Measurements from ENCODE around the gene ZNF669. TPM values are rescaled to one million over a fixed set of nuclear protein-coding genes. Genes with fewer than 3 reads are reported as not detected.
A peak's percentile ranks its signal among the peaks of the same experiment; 100 is the strongest.

The ZNF669 gene
- total RNA-seq, 8 experiments from 2014 or later = 4.6 to 37.0 (median 19.7) TPM

DNA sequence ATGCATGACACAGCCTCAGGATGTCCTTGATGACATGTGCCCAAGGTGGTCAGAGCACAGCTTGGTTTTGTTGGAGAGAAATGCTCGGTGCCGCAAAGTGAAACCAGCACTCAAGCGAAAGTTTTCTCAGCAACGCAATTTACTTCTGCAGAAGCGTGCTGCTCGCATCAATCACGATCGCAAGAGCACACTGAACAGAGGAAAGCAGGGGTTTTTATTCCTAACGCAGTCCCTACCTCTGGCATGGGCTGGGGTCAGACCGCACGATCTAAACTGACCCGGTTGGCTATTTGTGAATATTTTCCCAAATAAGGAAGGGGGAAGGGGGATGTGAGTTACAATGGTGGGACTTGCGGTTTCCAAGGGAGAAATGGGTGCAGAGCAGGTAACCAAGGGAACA is 809 bp upstream of the ZNF669 start:
- Histone ChIP-seq H3K4me3 (no peak overlapping the region), H3K27ac (peak overlapping the region; percentile 42 to 57), H3K4me1 (replicated peaks in 1 of 2) (peaks cover 15% of the 10 kb centered on the region in 2 donors)
- peak in 1 of 8 experiments; percentile 1 for ATAC-seq (replicated peaks in 6 of 8)
- WGBS, 10 experiments = 20 to 95% (median 92%) methylated on average over 1 to 13 of the region's 13 CpGs; no CpG with 5 or more reads in 1 of the 10 experiments
- in situ Hi-C loops (cut with MboI; ENCODE audit: low pct_unique_long_range_greater_than_20kb in 2 of 9, low sequenced_read_pairs in 9 of 9, unreplicated experiment in 9 of 9) = no loop called here

DNA sequence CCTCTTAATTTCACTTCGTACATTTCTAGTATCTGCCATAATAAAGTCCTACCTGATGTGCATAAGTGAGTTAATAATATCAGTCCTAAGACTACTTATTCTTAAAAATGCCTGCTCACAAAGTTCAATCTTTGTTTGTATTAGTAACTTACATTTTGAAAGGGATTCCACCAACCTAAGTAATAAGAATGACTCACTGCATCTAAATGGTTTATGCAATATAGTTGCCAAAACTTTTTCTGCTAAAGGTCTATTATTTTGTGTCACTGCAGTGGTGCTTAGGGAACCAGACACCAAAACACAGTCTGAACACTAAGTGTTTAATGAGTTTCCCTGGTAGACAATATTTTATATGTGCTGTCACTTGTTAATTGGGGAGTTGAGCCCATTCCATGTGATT is 1.8 kb downstream of the ZNF669 start:
- no peak for ATAC-seq (replicated peaks in 6 of 8)
- no peak overlapping the region for H3K27ac ChIP-seq
- in situ Hi-C loops (cut with MboI; ENCODE audit: low pct_unique_long_range_greater_than_20kb in 2 of 9, low sequenced_read_pairs in 9 of 9, unreplicated experiment in 9 of 9) = no loop called here
- 100% methylated on average over 1 of the region's 1 CpG; no CpG with 5 or more reads in 2 of the 10 experiments for WGBS, 10 experiments
- peaks cover 15% of the 10 kb centered on the region in 2 donors for H3K4me1 ChIP-seq (replicated peaks in 1 of 2)
- peak overlapping the region in 1 of 5 donors; percentile 88 for H3K4me3 ChIP-seq

DNA sequence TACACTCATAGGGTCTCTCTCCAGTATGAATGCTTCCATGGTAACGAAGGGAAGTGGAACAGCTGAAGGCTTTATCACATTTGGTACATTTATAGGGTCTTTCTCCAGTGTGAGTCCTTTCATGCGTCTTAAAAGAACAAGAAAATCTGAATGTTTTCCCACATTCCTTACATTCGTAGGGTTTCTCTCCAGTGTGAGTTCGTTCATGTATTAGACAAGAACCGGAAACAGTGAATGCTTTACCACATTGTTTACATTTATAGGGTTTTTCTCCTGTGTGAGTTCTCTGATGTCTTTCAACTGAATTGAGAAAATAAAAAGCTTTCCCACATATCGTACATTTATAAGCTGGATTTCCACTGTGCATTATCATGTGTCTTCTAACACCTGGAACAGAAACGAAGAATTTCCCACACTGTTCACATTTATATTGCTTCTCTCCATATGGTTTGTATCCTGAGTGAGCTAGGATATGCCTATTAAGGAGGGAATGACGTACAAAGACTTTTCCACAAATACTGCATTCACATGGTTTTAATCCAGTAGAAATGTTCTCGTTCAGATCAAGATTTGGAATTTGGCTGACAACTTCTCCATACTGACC is 3.4 kb downstream of the ZNF669 start:
- no peak for ATAC-seq (replicated peaks in 6 of 8)
- WGBS, 10 experiments = 92 to 100% (median 97%) methylated on average over 5 to 9 of the region's 9 CpGs
- Histone ChIP-seq H3K27ac (no peak overlapping the region), H3K4me1 (replicated peaks in 1 of 2) (peaks cover 15% of the 10 kb centered on the region in 2 donors), H3K4me3 (no peak overlapping the region)
- in situ Hi-C loops (cut with MboI; ENCODE audit: low pct_unique_long_range_greater_than_20kb in 2 of 9, low sequenced_read_pairs in 9 of 9, unreplicated experiment in 9 of 9) = no loop called here

DNA sequence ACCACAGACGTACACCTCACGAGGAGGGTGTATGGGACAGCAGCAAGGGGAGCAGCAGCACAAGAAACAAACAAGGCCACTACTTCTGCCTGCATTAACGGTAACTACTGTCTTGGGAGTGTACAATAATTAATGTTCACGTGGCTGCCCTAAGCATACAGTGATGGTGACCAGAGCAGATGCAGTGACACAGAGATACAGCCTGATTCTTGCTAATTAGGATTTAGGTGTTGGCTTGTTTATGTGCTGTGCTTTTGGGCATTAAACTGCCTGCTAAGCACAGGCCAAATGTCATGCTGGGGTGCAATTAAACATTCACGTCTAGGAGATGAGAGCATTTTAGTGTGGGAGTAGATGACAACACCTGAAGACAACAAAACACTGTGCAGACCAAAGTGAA is 7.2 kb downstream of the ZNF669 start:
- no peak for ATAC-seq (replicated peaks in 6 of 8)
- H3K4me3 ChIP-seq = no peak overlapping the region
- in situ Hi-C loops (cut with MboI; ENCODE audit: low pct_unique_long_range_greater_than_20kb in 2 of 9, low sequenced_read_pairs in 9 of 9, unreplicated experiment in 9 of 9) = no loop called here

DNA sequence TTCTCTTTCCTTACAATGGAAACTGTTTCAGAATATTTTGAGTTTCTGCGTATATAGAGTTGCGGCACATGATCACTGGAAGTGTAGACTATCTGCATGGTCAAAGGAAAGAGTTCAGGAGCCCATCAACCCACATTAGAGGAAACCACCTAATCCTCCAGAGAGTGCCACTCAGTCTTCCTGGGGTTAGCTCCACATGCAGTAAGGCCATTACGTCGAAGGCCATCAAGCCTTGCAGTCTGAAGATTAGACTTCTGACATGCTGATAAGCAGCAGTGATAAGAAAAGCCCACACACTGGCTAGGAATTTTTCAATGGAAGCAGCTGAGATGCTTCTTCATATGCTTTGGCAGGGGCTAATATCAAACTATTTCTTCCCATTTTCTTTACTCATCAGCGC is 7.6 kb downstream of the ZNF669 start:
- Histone ChIP-seq H3K27ac (no peak overlapping the region), H3K4me1 (replicated peaks in 1 of 2) (no peaks in the 10 kb centered on the region), H3K4me3 (no peak overlapping the region)
- no peak for ATAC-seq (replicated peaks in 6 of 8)
- 91 to 100% (median 100%) methylated on average over 1 to 5 of the region's 5 CpGs; no CpG with 5 or more reads in 1 of the 10 experiments for WGBS, 10 experiments
- in situ Hi-C loops (cut with MboI; ENCODE audit: low pct_unique_long_range_greater_than_20kb in 2 of 9, low sequenced_read_pairs in 9 of 9, unreplicated experiment in 9 of 9) = no loop called here

More for the DNA sequence above, 7.2 kb downstream of the ZNF669 start:
- 70 to 100% (median 96%) methylated on average over 2 to 5 of the region's 5 CpGs; no CpG with 5 or more reads in 4 of the 10 experiments for WGBS, 10 experiments
- no peaks in the 10 kb centered on the region for H3K4me1 ChIP-seq (replicated peaks in 1 of 2)
- H3K27ac ChIP-seq = no peak overlapping the region

DNA sequence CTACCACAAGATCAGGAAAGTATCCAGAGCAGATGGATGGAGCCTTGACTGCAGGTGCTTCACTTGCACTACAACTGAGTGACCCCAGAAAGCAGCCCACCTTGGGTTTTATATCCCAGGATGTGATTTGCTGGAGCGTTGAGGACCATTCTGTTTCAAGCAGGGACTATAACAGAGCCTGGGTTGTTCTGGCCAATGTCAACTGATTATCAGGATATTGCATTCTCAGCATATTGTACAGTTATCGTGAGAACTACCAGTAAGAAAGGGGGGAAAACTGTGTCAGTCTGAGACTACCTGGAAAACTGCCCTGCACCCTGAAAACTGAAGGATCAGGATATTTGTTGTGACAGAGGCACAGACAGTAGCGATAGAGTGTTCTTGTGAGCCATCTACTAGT is 8.0 kb downstream of the ZNF669 start:
- Histone ChIP-seq H3K27ac (no peak overlapping the region), H3K4me3 (no peak overlapping the region), H3K4me1 (replicated peaks in 1 of 2) (no peaks in the 10 kb centered on the region)
- no peak for ATAC-seq (replicated peaks in 6 of 8)
- WGBS, 10 experiments = 81 to 100% (median 93%) methylated on average over 1 to 3 of the region's 3 CpGs; no CpG with 5 or more reads in 1 of the 10 experiments
- in situ Hi-C loops (cut with MboI; ENCODE audit: low pct_unique_long_range_greater_than_20kb in 2 of 9, low sequenced_read_pairs in 9 of 9, unreplicated experiment in 9 of 9) = no loop called here

DNA sequence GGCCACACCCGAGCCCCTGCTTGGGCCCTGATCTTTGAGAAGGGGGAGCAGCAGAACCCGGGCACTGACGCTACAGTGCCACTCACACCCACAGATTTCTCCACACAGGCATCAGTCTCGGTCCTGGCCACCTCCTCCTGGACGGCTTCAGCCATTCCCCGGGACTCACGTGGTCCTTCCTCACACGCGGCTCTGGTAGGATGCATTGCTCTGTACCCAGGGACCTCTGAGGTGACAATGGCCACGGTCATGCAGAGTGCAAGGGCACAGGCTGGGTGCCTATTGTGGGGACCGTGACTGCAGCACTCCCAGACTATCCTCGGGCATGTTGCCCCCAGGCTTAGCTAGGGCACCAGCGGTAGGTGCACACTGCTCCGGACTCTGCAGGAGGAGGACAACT is 13.7 kb downstream of the ZNF669 start:
- no peaks in the 10 kb centered on the region for H3K4me1 ChIP-seq (replicated peaks in 1 of 2)
- WGBS, 10 experiments = 37 to 89% (median 79%) methylated on average over 1 to 9 of the region's 14 CpGs; no CpG with 5 or more reads in 4 of the 10 experiments
- ATAC-seq (replicated peaks in 6 of 8) = no peak
- no peak overlapping the region for H3K4me3 ChIP-seq
- in situ Hi-C loops (cut with MboI; ENCODE audit: low pct_unique_long_range_greater_than_20kb in 2 of 9, low sequenced_read_pairs in 9 of 9, unreplicated experiment in 9 of 9) = no loop called here
- H3K27ac ChIP-seq = no peak overlapping the region

DNA sequence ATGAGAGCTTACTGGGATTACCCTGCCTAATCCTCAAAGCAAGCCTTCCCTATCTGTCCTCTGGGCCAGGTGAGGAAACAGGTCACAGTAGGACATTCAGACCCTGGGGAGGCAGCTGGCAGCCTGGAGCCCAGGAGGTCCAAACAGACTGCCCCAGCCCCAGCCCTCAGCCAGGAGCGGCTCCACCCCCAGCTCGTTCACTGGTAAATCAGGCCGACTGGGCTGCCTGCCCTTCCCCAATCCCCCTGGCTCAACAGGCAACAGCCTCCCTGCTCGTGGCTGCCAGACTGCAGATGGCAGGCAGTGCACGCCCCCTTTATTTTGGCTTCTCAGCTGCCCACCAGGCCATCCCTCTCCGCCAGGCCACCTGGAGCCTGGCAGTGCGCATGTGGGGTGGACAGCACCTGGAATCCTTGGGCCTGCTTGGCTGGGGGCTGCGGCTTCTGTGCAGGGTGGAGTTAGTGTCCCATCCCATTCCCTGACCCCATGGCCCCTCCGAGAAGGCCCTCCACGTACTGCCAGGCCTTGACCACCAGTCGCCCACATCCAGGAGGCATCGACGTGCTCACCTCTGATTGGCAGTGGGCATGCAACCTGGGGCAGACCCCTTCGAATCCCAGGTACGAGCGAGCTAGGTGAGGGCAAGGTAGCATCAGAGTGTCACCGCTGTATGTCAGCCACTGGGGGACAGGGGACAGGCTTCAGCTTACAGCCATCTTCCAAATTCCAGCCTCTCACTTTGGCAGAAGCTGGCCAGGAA is 14.4 kb downstream of the ZNF669 start:
- Histone ChIP-seq H3K27ac (no peak overlapping the region), H3K4me1 (replicated peaks in 1 of 2) (no peaks in the 10 kb centered on the region), H3K4me3 (no peak overlapping the region)
- ATAC-seq (replicated peaks in 6 of 8) = no peak
- in situ Hi-C loops (cut with MboI; ENCODE audit: low pct_unique_long_range_greater_than_20kb in 2 of 9, low sequenced_read_pairs in 9 of 9, unreplicated experiment in 9 of 9) = no loop called here
- WGBS, 10 experiments = 38 to 100% (median 57%) methylated on average over 1 to 11 of the region's 17 CpGs; no CpG with 5 or more reads in 2 of the 10 experiments

DNA sequence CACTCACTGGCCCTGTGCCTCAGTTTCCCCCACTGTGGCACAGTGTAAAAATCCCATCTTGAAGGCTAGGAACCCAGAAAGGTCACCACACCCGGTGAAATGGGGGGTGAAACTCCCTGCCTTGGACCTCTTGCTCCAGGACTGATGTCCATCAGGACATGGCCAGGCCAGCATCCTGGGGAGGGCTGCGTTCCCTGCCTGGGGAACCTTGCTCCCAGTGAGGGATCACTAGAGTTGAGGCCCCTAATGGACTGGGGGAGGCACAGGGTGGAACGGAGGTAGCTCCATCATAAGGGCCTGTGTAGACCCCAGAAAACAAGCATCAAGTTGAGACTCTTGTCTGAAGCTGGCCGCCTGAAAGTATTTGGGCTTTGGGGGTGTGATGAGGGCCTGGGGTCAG is 15.2 kb downstream of the ZNF669 start:
- Histone ChIP-seq H3K4me1 (replicated peaks in 1 of 2) (no peaks in the 10 kb centered on the region), H3K27ac (no peak overlapping the region), H3K4me3 (no peak overlapping the region)
- no peak for ATAC-seq (replicated peaks in 6 of 8)
- in situ Hi-C loops (cut with MboI; ENCODE audit: low pct_unique_long_range_greater_than_20kb in 2 of 9, low sequenced_read_pairs in 9 of 9, unreplicated experiment in 9 of 9) = no loop called here
- 50 to 81% (median 79%) methylated on average over 1 to 4 of the region's 4 CpGs; no CpG with 5 or more reads in 5 of the 10 experiments for WGBS, 10 experiments

DNA sequence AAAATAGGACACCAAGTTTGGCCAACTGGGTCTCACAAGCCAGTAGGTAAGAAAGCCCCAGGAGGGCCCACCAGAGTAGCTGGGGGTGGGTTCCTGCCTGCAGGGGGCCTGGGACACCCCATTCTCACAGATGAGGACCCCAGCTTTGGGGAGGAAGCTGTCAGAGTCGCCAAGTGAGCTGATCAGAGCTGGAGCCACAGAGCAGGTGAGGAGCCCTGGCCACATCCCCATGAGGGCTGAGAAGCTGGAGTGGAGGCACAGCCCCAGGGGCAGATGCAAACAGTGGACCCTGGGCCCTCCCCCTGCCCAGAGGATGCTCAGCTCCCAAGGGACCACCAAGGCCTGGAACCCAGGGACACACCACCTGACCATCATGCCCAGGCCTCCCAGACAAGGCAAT is 16.9 kb downstream of the ZNF669 start:
- in situ Hi-C loops (cut with MboI; ENCODE audit: low pct_unique_long_range_greater_than_20kb in 2 of 9, low sequenced_read_pairs in 9 of 9, unreplicated experiment in 9 of 9) = no loop called here
- H3K27ac ChIP-seq = no peak overlapping the region
- no peak overlapping the region for H3K4me3 ChIP-seq
- WGBS, 10 experiments = 0 to 20% methylated on average over 1 of the region's 1 CpG; no CpG with 5 or more reads in 8 of the 10 experiments
- ATAC-seq (replicated peaks in 6 of 8) = no peak
- no peaks in the 10 kb centered on the region for H3K4me1 ChIP-seq (replicated peaks in 1 of 2)

DNA sequence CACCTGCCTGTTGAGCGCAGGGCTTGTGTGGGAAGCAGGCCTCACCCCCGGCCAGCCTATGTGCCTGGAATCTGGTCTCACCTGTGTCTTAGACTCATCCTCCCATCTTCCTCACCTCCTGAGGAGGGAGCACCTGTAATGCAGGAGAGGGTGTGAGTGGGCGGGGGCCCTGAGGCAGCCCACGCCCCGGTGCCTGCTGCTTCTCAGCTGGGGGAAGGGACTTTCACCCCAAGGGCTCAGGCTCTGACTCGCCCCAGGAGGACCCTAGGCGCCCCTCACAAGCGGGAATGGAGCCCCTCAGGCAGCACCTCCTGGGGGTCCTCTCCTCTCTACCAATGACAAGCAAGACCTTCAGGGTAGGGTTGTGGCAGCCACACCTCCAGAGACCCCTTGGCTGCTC is 18.8 kb downstream of the ZNF669 start:
- in situ Hi-C loops (cut with MboI; ENCODE audit: low pct_unique_long_range_greater_than_20kb in 2 of 9, low sequenced_read_pairs in 9 of 9, unreplicated experiment in 9 of 9) = no loop called here
- no peak for ATAC-seq (replicated peaks in 6 of 8)
- H3K27ac ChIP-seq = no peak overlapping the region
- H3K4me1 ChIP-seq (replicated peaks in 1 of 2) = no peaks in the 10 kb centered on the region
- no peak overlapping the region for H3K4me3 ChIP-seq
- WGBS, 10 experiments = 50 to 100% (median 87%) methylated on average over 1 to 8 of the region's 8 CpGs; no CpG with 5 or more reads in 6 of the 10 experiments

DNA sequence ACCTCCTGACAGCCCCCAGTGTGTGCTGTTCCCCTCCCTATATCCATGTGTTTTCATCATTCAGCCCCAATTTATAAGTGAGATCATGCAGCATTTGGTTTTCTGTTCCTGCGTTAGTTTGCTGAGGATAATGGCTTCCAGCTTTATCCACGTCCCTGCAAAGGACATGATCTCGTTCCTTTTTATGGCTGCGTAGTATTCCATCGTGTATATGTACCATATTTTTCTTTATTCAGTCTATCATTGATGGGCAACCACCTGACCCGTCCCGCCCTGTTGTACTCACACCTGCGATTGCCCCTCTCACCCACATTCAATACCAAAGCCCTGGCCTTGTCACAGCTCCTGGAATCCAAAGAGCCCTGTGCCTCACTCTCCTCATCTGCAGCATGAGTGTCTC is 19.4 kb downstream of the ZNF669 start:
- no peak overlapping the region for H3K4me3 ChIP-seq
- no peak overlapping the region for H3K27ac ChIP-seq
- no peaks in the 10 kb centered on the region for H3K4me1 ChIP-seq (replicated peaks in 1 of 2)
- 64 to 100% (median 85%) methylated on average over 1 to 8 of the region's 8 CpGs; no CpG with 5 or more reads in 1 of the 10 experiments for WGBS, 10 experiments
- ATAC-seq (replicated peaks in 6 of 8) = no peak
- in situ Hi-C loops (cut with MboI; ENCODE audit: low pct_unique_long_range_greater_than_20kb in 2 of 9, low sequenced_read_pairs in 9 of 9, unreplicated experiment in 9 of 9) = no loop called here

DNA sequence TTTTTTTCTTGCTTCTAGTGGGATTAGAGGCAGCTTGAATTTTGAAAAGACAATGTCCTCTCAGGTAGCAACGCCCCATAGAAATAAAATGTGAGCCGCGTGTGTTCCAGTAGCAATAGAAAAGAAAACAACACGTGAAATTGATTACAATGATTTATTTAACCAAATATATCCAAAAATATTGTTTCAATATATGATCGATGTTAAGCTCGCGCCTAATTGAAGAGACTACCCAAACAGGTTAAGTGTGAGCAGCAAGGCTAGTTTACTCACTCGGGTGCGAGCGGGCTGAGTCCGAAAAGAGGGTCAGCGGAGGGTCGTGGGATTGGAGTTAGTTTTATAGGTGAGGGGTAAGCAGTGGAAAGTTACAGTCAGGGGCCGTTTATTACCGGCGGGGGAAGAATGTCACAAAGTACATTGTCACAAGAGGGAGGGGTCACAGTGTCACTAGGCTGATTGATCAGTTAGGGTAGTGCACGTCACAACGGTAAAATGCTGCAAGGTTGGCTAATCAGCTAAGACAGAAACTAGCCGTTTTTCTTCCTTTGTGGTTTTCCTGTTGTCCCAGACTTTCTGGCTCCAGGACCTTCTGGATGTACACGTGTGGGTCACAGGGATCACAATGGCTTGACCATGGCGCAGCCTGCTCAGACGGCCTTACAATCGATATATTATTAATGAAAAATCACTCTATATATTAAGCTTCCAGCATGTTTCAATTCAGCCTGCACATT is 24.8 kb downstream of the ZNF669 start:
- Histone ChIP-seq H3K27ac (no peak overlapping the region), H3K4me3 (peak overlapping the region in 4 of 5 donors; percentile 64 to 89 (median 78))
- no peak for ATAC-seq (replicated peaks in 6 of 8)

More for the DNA sequence above, 24.8 kb downstream of the ZNF669 start:
- 21 to 93% (median 69%) methylated on average over 8 to 20 of the region's 23 CpGs for WGBS, 10 experiments
- H3K4me1 ChIP-seq (replicated peaks in 1 of 2) = peaks cover 0 to 5% of the 10 kb centered on the region in 2 donors
- in situ Hi-C loops (cut with MboI; ENCODE audit: low pct_unique_long_range_greater_than_20kb in 2 of 9, low sequenced_read_pairs in 9 of 9, unreplicated experiment in 9 of 9) = no loop called here

All from motor neuron (in vitro differentiated cells).